ENCODE results near the gene SBF2. TPM values are rescaled to one million over a fixed set of nuclear protein-coding genes. Genes with fewer than 3 reads are reported as not detected.

SBF2 gene
- total RNA-seq, 2 donors from 2014 or later: 13.4 to 28.8 TPM

- Mint-ChIP-seq H3K4me1 (ENCODE audit: low read depth) (peaks cover 12% of the 10 kb centered on the region), H3K27ac (no peak overlapping the region), H3K36me3 (ENCODE audit: insufficient read depth in 2 of 2) (peaks cover 0 to 2% of the 10 kb centered on the region in 2 donors), H3K9me3 (no peaks in the 10 kb centered on the region), H3K4me3 (no peak overlapping the region), H3K27me3 (ENCODE audit: low read depth) (no peaks in the 10 kb centered on the region)
- no peak for DNase-seq
- ATAC-seq (replicated peaks in 1 of 2): no peak
Measured at GRCh38 chr11:9853929-9854552, 440.0 kb downstream of the SBF2 start.

GRCh38 chr11:9852465-9852864, 441.6 kb downstream of the SBF2 start:
- no peak overlapping the region for H3K27ac Mint-ChIP-seq
- H3K4me1 Mint-ChIP-seq (ENCODE audit: low read depth): no peaks in the 10 kb centered on the region
- peaks cover 0 to 2% of the 10 kb centered on the region in 2 donors for H3K36me3 Mint-ChIP-seq (ENCODE audit: insufficient read depth in 2 of 2)
- H3K27me3 Mint-ChIP-seq (ENCODE audit: low read depth): no peaks in the 10 kb centered on the region
- H3K4me3 Mint-ChIP-seq: no peak overlapping the region
- DNase-seq (no peak), ATAC-seq (replicated peaks in 1 of 2) (no peak)
- H3K9me3 Mint-ChIP-seq: no peaks in the 10 kb centered on the region

- DNase-seq (no peak), ATAC-seq (replicated peaks in 1 of 2) (no peak)
- Mint-ChIP-seq H3K27me3 (ENCODE audit: low read depth) (no peaks in the 10 kb centered on the region), H3K9me3 (no peaks in the 10 kb centered on the region), H3K4me3 (no peak overlapping the region), H3K4me1 (ENCODE audit: low read depth) (no peaks in the 10 kb centered on the region), H3K36me3 (ENCODE audit: insufficient read depth in 2 of 2) (peaks cover 0 to 2% of the 10 kb centered on the region in 2 donors), H3K27ac (no peak overlapping the region)
Measured at GRCh38 chr11:9851366-9851765, 442.7 kb downstream of the SBF2 start.

- ATAC-seq (replicated peaks in 1 of 2): no peak
- H3K4me3 Mint-ChIP-seq: no peak overlapping the region
- H3K9me3 Mint-ChIP-seq: no peaks in the 10 kb centered on the region
- no peak for DNase-seq
- no peaks in the 10 kb centered on the region for H3K4me1 Mint-ChIP-seq (ENCODE audit: low read depth)
- no peaks in the 10 kb centered on the region for H3K27me3 Mint-ChIP-seq (ENCODE audit: low read depth)
- H3K36me3 Mint-ChIP-seq (ENCODE audit: insufficient read depth in 2 of 2): peaks cover 0 to 5% of the 10 kb centered on the region in 2 donors
- no peak overlapping the region for H3K27ac Mint-ChIP-seq
Measured at GRCh38 chr11:9850224-9850895, 443.7 kb downstream of the SBF2 start.

GRCh38 chr11:9849389-9849788, 444.6 kb downstream of the SBF2 start:
- no peaks in the 10 kb centered on the region for H3K4me1 Mint-ChIP-seq (ENCODE audit: low read depth)
- H3K27ac Mint-ChIP-seq: no peak overlapping the region
- H3K27me3 Mint-ChIP-seq (ENCODE audit: low read depth): no peaks in the 10 kb centered on the region
- H3K36me3 Mint-ChIP-seq (ENCODE audit: insufficient read depth in 2 of 2): peaks cover 0 to 5% of the 10 kb centered on the region in 2 donors
- H3K4me3 Mint-ChIP-seq: no peak overlapping the region
- no peak for DNase-seq
- no peak for ATAC-seq (replicated peaks in 1 of 2)
- H3K9me3 Mint-ChIP-seq: no peaks in the 10 kb centered on the region

GRCh38 chr11:9847636-9848035, 446.4 kb downstream of the SBF2 start:
- H3K27me3 Mint-ChIP-seq (ENCODE audit: low read depth): no peaks in the 10 kb centered on the region
- H3K9me3 Mint-ChIP-seq: no peaks in the 10 kb centered on the region
- no peak overlapping the region for H3K4me3 Mint-ChIP-seq
- DNase-seq: no peak
- H3K36me3 Mint-ChIP-seq (ENCODE audit: insufficient read depth in 2 of 2): peaks cover 0 to 5% of the 10 kb centered on the region in 2 donors
- peaks cover 6% of the 10 kb centered on the region for H3K4me1 Mint-ChIP-seq (ENCODE audit: low read depth)
- ATAC-seq (replicated peaks in 1 of 2): no peak
- no peak overlapping the region for H3K27ac Mint-ChIP-seq

GRCh38 chr11:9842923-9843322, 451.1 kb downstream of the SBF2 start:
- Mint-ChIP-seq H3K4me1 (ENCODE audit: low read depth) (peaks cover 44% of the 10 kb centered on the region), H3K36me3 (ENCODE audit: insufficient read depth in 2 of 2) (peaks cover 4 to 6% of the 10 kb centered on the region in 2 donors), H3K4me3 (peak overlapping the region in 1 of 2 donors; percentile 44), H3K27ac (peak overlapping the region; percentile 74), H3K9me3 (no peaks in the 10 kb centered on the region), H3K27me3 (ENCODE audit: low read depth) (no peaks in the 10 kb centered on the region)
- ATAC-seq (replicated peaks in 1 of 2) (no peak), DNase-seq (no peak)

- Mint-ChIP-seq H3K9me3 (no peaks in the 10 kb centered on the region), H3K36me3 (ENCODE audit: insufficient read depth in 2 of 2) (peaks cover 3 to 6% of the 10 kb centered on the region in 2 donors), H3K4me1 (ENCODE audit: low read depth) (peaks cover 44% of the 10 kb centered on the region), H3K4me3 (peak overlapping the region; percentile 47 to 67), H3K27ac (peak overlapping the region; percentile 90), H3K27me3 (ENCODE audit: low read depth) (no peaks in the 10 kb centered on the region)
- peak; percentile 47 to 59 for ATAC-seq (replicated peaks in 1 of 2)
- DNase-seq: no peak
Measured at GRCh38 chr11:9840460-9841004, 453.5 kb downstream of the SBF2 start.

GRCh38 chr11:9839550-9839949, 454.5 kb downstream of the SBF2 start:
- Mint-ChIP-seq H3K27me3 (ENCODE audit: low read depth) (no peaks in the 10 kb centered on the region), H3K4me3 (peak overlapping the region; percentile 57 to 58), H3K9me3 (no peaks in the 10 kb centered on the region), H3K27ac (peak overlapping the region; percentile 88), H3K36me3 (ENCODE audit: insufficient read depth in 2 of 2) (peaks cover 1 to 6% of the 10 kb centered on the region in 2 donors), H3K4me1 (ENCODE audit: low read depth) (peaks cover 44% of the 10 kb centered on the region)
- no peak for ATAC-seq (replicated peaks in 1 of 2)
- DNase-seq: no peak

- no peak for ATAC-seq (replicated peaks in 1 of 2)
- peaks cover 44% of the 10 kb centered on the region for H3K4me1 Mint-ChIP-seq (ENCODE audit: low read depth)
- H3K27ac Mint-ChIP-seq: peak overlapping the region; percentile 88
- DNase-seq: no peak
- peak overlapping the region; percentile 57 to 58 for H3K4me3 Mint-ChIP-seq
- H3K36me3 Mint-ChIP-seq (ENCODE audit: insufficient read depth in 2 of 2): peaks cover 1 to 6% of the 10 kb centered on the region in 2 donors
- H3K27me3 Mint-ChIP-seq (ENCODE audit: low read depth): no peaks in the 10 kb centered on the region
- no peaks in the 10 kb centered on the region for H3K9me3 Mint-ChIP-seq
Measured at GRCh38 chr11:9838961-9839360, 455.1 kb downstream of the SBF2 start.

GRCh38 chr11:9838229-9838628, 455.8 kb downstream of the SBF2 start:
- DNase-seq (no peak), ATAC-seq (replicated peaks in 1 of 2) (no peak)
- H3K27ac Mint-ChIP-seq: no peak overlapping the region
- no peak overlapping the region for H3K4me3 Mint-ChIP-seq
- H3K9me3 Mint-ChIP-seq: no peaks in the 10 kb centered on the region
- no peaks in the 10 kb centered on the region for H3K27me3 Mint-ChIP-seq (ENCODE audit: low read depth)
- peaks cover 43% of the 10 kb centered on the region for H3K4me1 Mint-ChIP-seq (ENCODE audit: low read depth)
- H3K36me3 Mint-ChIP-seq (ENCODE audit: insufficient read depth in 2 of 2): peaks cover 1 to 6% of the 10 kb centered on the region in 2 donors

- Mint-ChIP-seq H3K27me3 (ENCODE audit: low read depth) (no peaks in the 10 kb centered on the region), H3K36me3 (ENCODE audit: insufficient read depth in 2 of 2) (peaks cover 0 to under 1% of the 10 kb centered on the region in 2 donors), H3K4me1 (ENCODE audit: low read depth) (peaks cover 6% of the 10 kb centered on the region), H3K9me3 (no peaks in the 10 kb centered on the region), H3K27ac (no peak overlapping the region), H3K4me3 (no peak overlapping the region)
- DNase-seq (no peak), ATAC-seq (replicated peaks in 1 of 2) (no peak)
Measured at GRCh38 chr11:9834291-9834690, 459.7 kb downstream of the SBF2 start.

GRCh38 chr11:9831122-9831521, 462.9 kb downstream of the SBF2 start:
- no peak for ATAC-seq (replicated peaks in 1 of 2)
- Mint-ChIP-seq H3K4me1 (ENCODE audit: low read depth) (peaks cover 8% of the 10 kb centered on the region), H3K36me3 (ENCODE audit: insufficient read depth in 2 of 2) (no peaks in the 10 kb centered on the region), H3K9me3 (no peaks in the 10 kb centered on the region), H3K27me3 (ENCODE audit: low read depth) (no peaks in the 10 kb centered on the region), H3K27ac (no peak overlapping the region), H3K4me3 (no peak overlapping the region)
- no peak for DNase-seq
